ENCODE measurements around the gene JAGN1. TPM values are rescaled to one million over a fixed set of nuclear protein-coding genes. Genes with fewer than 3 reads are reported as not detected.

Gene JAGN1
- polyA plus RNA-seq, 1 donor (not counting 4 experiments of a cell fraction or from before 2014, with no cell fraction given): 48.0 TPM

GRCh38 chr3:9843715-9844438, 46.5 kb upstream of the JAGN1 start, which contains the start of gene RPUSD3:
Gene RPUSD3, minus strand, starts transcription at chr3:9844008. Its CDS starts 18 bp downstream, at chr3:9843990.
- dilution Hi-C loops (cut with MboI; ENCODE audit: extremely low pct_ligation_motif_present, low sequenced_read_pairs): no loop called here
- peak; percentile 80 for DNase-seq (ENCODE audit: low read depth, low spot score)
- H2AFZ ChIP-seq (ENCODE audit: control insufficient read depth, low read length): peak within 1 kb of the TSS; percentile 97
- no peaks in the 10 kb centered on the region for H3K9me3 ChIP-seq (ENCODE audit: control insufficient read depth, low read depth, low read length)
- peak within 1 kb of the TSS; percentile 90 for H3K9ac ChIP-seq (ENCODE audit: control insufficient read depth, extremely low read depth, insufficient read depth, low read length)
- peaks cover 14 to 19% of the 10 kb centered on the region in 2 experiments for H3K36me3 ChIP-seq (ENCODE audit: control insufficient read depth in 2 of 2, extremely low read depth in 1 of 2, insufficient read depth in 2 of 2, low read length in 2 of 2)
- peaks cover 5% of the 10 kb centered on the region for H3K4me1 ChIP-seq (ENCODE audit: control insufficient read depth, extremely low read depth, insufficient read depth, low read length)
- no peaks in the 10 kb centered on the region for H3K9me1 ChIP-seq (ENCODE audit: control insufficient read depth, extremely low read depth, insufficient read depth, low read length)
- H3K4me2 ChIP-seq (ENCODE audit: control insufficient read depth, extremely low read depth, insufficient read depth, low read depth, low read length): peak within 1 kb of the TSS; percentile 92
- no peaks in the 10 kb centered on the region for H4K20me1 ChIP-seq (ENCODE audit: control insufficient read depth, extremely low read depth, insufficient read depth, low read length)
- peak; percentile 43 for FAIRE-seq
- H3K79me2 ChIP-seq (ENCODE audit: control insufficient read depth, insufficient read depth, low read length): no peaks in the 10 kb centered on the region
- no peaks in the 10 kb centered on the region for H3K27me3 ChIP-seq (ENCODE audit: control insufficient read depth, extremely low read depth, insufficient read depth, low read length)
- H3K27ac ChIP-seq (ENCODE audit: control insufficient read depth, insufficient read depth, low read length): peak within 1 kb of the TSS; percentile 75
- TF ChIP-seq, protein P1, sequence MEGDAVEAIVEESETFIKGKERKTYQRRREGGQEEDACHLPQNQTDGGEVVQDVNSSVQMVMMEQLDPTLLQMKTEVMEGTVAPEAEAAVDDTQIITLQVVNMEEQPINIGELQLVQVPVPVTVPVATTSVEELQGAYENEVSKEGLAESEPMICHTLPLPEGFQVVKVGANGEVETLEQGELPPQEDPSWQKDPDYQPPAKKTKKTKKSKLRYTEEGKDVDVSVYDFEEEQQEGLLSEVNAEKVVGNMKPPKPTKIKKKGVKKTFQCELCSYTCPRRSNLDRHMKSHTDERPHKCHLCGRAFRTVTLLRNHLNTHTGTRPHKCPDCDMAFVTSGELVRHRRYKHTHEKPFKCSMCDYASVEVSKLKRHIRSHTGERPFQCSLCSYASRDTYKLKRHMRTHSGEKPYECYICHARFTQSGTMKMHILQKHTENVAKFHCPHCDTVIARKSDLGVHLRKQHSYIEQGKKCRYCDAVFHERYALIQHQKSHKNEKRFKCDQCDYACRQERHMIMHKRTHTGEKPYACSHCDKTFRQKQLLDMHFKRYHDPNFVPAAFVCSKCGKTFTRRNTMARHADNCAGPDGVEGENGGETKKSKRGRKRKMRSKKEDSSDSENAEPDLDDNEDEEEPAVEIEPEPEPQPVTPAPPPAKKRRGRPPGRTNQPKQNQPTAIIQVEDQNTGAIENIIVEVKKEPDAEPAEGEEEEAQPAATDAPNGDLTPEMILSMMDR (optimal IDR thresholded peaks at IDR 0.05 in 1 of 3, IDR thresholded peaks at IDR 0.05 in 1 of 3, conservative IDR thresholded peaks at IDR 0.05 in 1 of 3; ENCODE audit: extremely low read depth in 1 of 3, insufficient read depth in 2 of 3, low read length in 3 of 3): no peak
- TF ChIP-seq EZH2 (IDR thresholded peaks at IDR 0.05; ENCODE audit: low read length): no peak
- H3K4me3 ChIP-seq (ENCODE audit: control insufficient read depth in 2 of 3, extremely low read depth in 1 of 3, insufficient read depth in 2 of 3, low read depth in 1 of 3, low read length in 3 of 3): peak within 1 kb of the TSS; percentile 59 to 92 (median 85)

- peaks cover 4 to 6% of the 10 kb centered on the region in 2 experiments for H3K36me3 ChIP-seq (ENCODE audit: control insufficient read depth in 2 of 2, extremely low read depth in 1 of 2, insufficient read depth in 2 of 2, low read length in 2 of 2)
- DNase-seq (ENCODE audit: low read depth, low spot score) (no peak), FAIRE-seq (no peak)
- no peaks in the 10 kb centered on the region for H3K9me1 ChIP-seq (ENCODE audit: control insufficient read depth, extremely low read depth, insufficient read depth, low read length)
- H3K27ac ChIP-seq (ENCODE audit: control insufficient read depth, insufficient read depth, low read length): no peak overlapping the region
- no peak overlapping the region for H3K4me2 ChIP-seq (ENCODE audit: control insufficient read depth, extremely low read depth, insufficient read depth, low read depth, low read length)
- H4K20me1 ChIP-seq (ENCODE audit: control insufficient read depth, extremely low read depth, insufficient read depth, low read length): no peaks in the 10 kb centered on the region
- H3K27me3 ChIP-seq (ENCODE audit: control insufficient read depth, extremely low read depth, insufficient read depth, low read length): no peaks in the 10 kb centered on the region
- no peak overlapping the region for H2AFZ ChIP-seq (ENCODE audit: control insufficient read depth, low read length)
- H3K9me3 ChIP-seq (ENCODE audit: control insufficient read depth, low read depth, low read length): no peaks in the 10 kb centered on the region
- no peak overlapping the region for H3K9ac ChIP-seq (ENCODE audit: control insufficient read depth, extremely low read depth, insufficient read depth, low read length)
- no peak overlapping the region for H3K4me3 ChIP-seq (ENCODE audit: control insufficient read depth in 2 of 3, extremely low read depth in 1 of 3, insufficient read depth in 2 of 3, low read depth in 1 of 3, low read length in 3 of 3)
- dilution Hi-C loops (cut with MboI; ENCODE audit: extremely low pct_ligation_motif_present, low sequenced_read_pairs): no loop called here
- peaks cover 5% of the 10 kb centered on the region for H3K4me1 ChIP-seq (ENCODE audit: control insufficient read depth, extremely low read depth, insufficient read depth, low read length)
- no peak for TF ChIP-seq EZH2 (IDR thresholded peaks at IDR 0.05; ENCODE audit: low read length)
- TF ChIP-seq, protein P1 (optimal IDR thresholded peaks at IDR 0.05 in 1 of 3, IDR thresholded peaks at IDR 0.05 in 1 of 3, conservative IDR thresholded peaks at IDR 0.05 in 1 of 3; ENCODE audit: extremely low read depth in 1 of 3, insufficient read depth in 2 of 3, low read length in 3 of 3): no peak
- H3K79me2 ChIP-seq (ENCODE audit: control insufficient read depth, insufficient read depth, low read length): no peaks in the 10 kb centered on the region
Measured at GRCh38 chr3:9846231-9846630, 44.2 kb upstream of the JAGN1 start.

Data from keratinocyte (primary cell).